ENCODE measurements around the gene CCNK.

The CCNK gene

DNA sequence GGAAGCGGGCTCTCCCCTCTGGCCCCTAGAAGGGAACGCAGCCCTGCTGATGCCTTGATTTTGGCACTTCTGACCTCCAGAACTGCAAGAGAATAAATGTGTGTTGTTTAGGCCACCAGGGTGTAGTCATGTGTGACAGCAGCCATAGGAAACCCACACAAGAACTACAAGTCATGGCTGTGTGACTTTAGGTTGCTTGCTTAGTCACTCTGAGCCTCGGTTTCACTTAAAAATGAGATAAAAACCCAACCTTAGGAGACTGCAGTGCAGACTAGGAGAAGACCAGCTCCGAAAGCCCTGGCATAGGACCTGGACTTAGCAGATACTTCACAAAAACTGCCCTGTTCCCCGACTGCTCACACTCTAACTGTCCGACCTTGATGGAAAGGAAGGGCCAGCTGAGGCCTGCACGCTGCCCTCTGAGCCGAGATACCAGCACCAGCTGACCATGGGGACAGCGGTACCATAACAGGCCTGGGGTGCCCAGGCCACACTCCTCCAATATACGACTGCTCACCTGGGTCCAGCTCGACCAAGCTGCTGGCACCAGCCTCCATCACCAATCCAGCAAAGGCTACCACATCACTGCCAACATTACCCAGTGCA, 69.3 kb downstream of the CCNK start:
- TF ChIP-seq, protein P1, sequence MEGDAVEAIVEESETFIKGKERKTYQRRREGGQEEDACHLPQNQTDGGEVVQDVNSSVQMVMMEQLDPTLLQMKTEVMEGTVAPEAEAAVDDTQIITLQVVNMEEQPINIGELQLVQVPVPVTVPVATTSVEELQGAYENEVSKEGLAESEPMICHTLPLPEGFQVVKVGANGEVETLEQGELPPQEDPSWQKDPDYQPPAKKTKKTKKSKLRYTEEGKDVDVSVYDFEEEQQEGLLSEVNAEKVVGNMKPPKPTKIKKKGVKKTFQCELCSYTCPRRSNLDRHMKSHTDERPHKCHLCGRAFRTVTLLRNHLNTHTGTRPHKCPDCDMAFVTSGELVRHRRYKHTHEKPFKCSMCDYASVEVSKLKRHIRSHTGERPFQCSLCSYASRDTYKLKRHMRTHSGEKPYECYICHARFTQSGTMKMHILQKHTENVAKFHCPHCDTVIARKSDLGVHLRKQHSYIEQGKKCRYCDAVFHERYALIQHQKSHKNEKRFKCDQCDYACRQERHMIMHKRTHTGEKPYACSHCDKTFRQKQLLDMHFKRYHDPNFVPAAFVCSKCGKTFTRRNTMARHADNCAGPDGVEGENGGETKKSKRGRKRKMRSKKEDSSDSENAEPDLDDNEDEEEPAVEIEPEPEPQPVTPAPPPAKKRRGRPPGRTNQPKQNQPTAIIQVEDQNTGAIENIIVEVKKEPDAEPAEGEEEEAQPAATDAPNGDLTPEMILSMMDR (IDR thresholded peaks at IDR 0.05; ENCODE audit: low read depth, low read length), result no peak

DNA sequence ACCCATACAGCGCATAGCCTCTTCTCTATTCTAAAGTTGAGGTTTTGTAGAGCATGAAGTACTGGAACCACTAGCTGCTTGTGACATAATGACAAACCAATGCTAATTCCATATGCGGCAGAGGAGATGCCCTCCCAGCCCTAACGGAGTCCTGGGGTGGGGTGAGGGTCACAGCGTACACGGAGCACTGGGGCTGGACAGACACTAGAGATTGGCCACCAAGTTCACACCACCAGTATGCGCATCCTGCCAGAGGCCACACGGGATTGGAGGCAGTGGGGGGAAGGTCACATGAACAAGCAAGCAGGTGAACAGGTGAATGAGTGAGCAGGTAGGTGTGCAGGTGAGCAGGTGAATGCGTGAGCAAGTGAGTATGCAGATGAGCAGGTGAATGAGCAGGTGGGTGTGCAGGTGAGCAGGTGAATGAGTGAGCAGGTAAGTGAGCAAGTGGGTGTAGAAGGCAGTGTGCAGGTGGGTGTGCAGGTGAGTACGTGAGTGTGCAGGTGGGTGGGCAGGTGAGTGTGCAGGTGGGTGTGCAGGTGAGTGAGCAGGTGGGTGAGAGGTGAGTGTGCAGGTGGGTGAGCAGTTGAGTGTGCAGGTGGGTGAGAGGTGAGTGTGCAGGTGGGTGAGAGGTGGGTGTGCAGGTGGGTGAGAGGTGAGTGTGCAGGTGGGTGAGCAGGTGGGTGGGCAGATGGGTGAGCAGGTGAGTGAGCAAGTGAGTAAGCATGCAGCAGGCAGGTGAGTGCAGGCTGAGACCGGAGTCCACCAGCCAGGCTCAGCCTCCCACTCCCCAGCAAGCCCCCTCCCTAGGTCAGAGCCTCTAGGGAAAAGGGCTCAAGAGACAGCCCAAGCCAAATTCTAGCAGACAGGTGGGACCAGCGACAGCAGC, 70.1 kb downstream of the CCNK start:
- TF ChIP-seq, protein P1 (IDR thresholded peaks at IDR 0.05; ENCODE audit: low read depth, low read length), result no peak
- in situ Hi-C loops (cut with HindIII; ENCODE audit: low sequenced_read_pairs), result no loop called here
- no peak overlapping the region for H3K4me3 ChIP-seq (ENCODE audit: low read depth, low read length)
- no peak for DNase-seq (ENCODE audit: low read depth, low spot score)

More for the DNA sequence above, 69.3 kb downstream of the CCNK start:
- in situ Hi-C loops (cut with HindIII; ENCODE audit: low sequenced_read_pairs), result no loop called here
- no peak overlapping the region for H3K4me3 ChIP-seq (ENCODE audit: low read depth, low read length)
- no peak for DNase-seq (ENCODE audit: low read depth, low spot score)

DNA sequence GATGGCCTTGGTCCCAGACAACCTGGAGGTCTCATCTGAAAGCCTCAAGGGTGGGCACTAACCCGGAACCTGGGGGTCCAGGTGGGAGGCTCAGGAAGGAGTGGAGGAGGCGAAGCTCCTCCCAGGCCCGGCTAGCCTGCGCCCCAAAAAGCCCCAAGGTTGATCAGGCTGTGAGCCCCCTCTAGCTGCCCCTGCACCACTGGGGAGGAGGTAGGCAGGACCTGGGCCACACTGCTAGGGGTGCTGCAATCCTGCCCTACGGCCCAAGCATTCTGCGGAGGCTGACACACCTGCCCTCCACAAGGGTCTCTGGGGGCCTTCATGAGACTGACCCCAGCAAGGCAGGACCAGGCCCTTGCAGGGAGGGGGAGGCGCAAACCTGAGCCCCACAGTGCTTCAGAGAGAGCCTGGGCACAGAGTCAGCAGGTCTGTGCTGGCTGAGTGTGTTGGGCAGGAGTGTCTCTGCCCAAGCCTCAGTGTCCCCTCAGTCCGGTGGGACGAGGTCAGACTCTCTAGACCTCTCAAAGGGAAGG, 70.9 kb downstream of the CCNK start:
- in situ Hi-C loops (cut with HindIII; ENCODE audit: low sequenced_read_pairs), result no loop called here
- no peak for DNase-seq (ENCODE audit: low read depth, low spot score)
- TF ChIP-seq, protein P1 (IDR thresholded peaks at IDR 0.05; ENCODE audit: low read depth, low read length), result no peak
- H3K4me3 ChIP-seq (ENCODE audit: low read depth, low read length), result no peak overlapping the region

DNA sequence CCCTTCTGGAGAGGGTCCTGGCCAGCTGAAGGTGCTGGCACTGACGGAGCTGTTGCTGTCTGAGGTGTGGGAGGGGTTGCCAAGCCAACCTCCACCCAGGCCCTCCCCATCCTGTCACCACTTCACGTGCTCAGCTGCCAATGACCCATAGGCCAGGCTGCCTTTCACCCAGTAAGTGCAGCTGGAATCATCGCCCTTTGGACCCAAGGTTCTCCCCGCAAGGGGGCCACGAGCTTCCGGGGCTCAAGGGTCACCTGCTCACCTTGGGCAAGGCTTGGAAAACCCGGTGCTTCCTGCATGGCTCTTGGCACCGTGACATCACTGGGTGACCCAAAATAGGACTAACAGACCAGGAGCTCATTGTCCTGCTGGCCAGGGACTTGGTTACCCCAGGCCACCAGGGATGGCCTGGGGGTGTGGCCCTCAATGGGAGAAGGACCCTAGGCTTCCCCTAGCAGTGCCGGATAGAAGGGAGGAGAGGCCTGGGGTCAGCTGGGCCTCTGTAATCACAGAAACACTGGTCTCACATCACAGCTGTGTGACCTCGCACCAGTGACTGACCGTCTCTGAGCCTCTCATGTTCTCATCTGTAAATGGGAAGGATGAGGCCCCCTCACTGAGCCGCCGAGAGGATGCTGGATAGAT, 71.5 kb downstream of the CCNK start:
- TF ChIP-seq, protein P1 (IDR thresholded peaks at IDR 0.05; ENCODE audit: low read depth, low read length), result no peak
- in situ Hi-C loops (cut with HindIII; ENCODE audit: low sequenced_read_pairs), result no loop called here
- no peak overlapping the region for H3K4me3 ChIP-seq (ENCODE audit: low read depth, low read length)
- no peak for DNase-seq (ENCODE audit: low read depth, low spot score)

DNA sequence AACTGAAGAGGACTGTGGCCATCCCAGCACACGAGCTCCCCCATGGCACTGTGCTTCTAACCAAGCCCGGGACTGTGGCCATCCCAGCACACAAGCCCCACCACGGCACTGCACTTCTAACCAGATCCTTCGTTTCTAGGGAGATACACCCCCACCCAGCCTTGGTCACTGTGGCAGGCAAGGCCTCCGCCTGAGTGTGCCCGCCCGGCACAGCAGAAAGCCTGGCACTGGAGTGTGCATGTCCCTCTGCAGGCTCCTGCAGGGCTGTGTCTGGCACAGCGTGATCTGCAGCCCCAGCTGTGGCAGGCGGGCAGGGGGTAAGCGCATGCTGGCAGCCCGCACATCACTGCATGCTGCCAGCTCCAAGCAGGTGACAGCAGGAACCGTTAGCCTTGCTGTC, 73.0 kb downstream of the CCNK start:
- in situ Hi-C loops (cut with HindIII; ENCODE audit: low sequenced_read_pairs), result no loop called here
- H3K4me3 ChIP-seq (ENCODE audit: low read depth, low read length), result no peak overlapping the region
- no peak for DNase-seq (ENCODE audit: low read depth, low spot score)
- TF ChIP-seq, protein P1 (IDR thresholded peaks at IDR 0.05; ENCODE audit: low read depth, low read length), result no peak

DNA sequence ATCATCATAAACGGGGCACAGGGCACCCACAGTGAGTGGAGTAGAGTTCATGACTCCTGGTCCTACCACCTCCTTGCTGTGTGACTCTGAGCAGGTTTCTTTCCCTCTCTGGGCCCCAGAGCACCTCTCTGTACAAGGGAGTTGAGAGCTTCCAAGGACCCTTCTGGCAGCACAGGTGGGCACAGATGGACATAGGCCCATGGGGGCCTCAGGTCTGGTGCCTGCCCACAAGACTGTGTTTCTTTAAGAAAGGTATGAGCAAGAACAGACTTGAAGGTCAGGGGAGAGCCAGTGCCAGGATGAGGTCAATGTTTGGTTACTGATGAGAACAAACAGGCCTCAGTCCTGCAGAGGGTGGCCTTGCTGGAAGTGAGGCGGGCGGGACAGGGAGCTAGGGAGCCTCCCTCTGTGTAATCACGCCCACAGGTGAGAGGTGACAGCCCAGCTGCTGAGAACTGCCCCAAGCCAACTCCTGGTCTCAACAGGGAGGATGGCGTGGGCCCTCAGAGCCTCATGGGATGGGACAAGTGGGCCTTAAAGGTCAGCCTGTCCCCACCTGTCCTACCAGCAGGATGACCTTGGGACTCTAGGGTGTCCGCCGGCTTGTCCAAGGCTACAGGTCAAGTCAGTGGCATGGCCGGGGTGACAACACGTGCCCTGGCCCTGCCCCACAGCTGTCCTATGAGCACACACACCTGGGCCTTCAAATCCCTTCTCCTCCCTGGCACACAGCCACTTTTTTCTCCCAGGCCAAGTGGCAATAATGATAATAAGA, 73.7 kb downstream of the CCNK start:
- no peak overlapping the region for H3K4me3 ChIP-seq (ENCODE audit: low read depth, low read length)
- in situ Hi-C loops (cut with HindIII; ENCODE audit: low sequenced_read_pairs), result no loop called here
- TF ChIP-seq, protein P1 (IDR thresholded peaks at IDR 0.05; ENCODE audit: low read depth, low read length), result no peak
- DNase-seq (ENCODE audit: low read depth, low spot score), result no peak

Measured in astrocyte of the spinal cord (primary cell).